K562 (cell line): ENCODE measurements around the gene CNDP2. TPM values are rescaled to one million over a fixed set of nuclear protein-coding genes. Genes with fewer than 3 reads are reported as not detected.

ENCODE experiments used
- ATAC-seq: fragments of 200-7000 bp; cut with Tn5 transposase; 3 replicates; pipeline ENCODE4 v1.9.1; 2020; ENCODE audit warnings: moderate library complexity
- BruUV-seq: library from RNA; stranded (reverse); fragments of 400-500 nt; replicated peaks from 2 replicates; lab custom pipeline; 2021; lab: Mats Ljungman, UMichigan
- CTCF ChIA-PET: fragments of 300-600 bp; formaldehyde crosslinking; extraction: SDS; loops from one replicate; lab custom pipeline; 2021; ENCODE audit warnings: low intra/inter-chr PET ratio; lab: Yijun Ruan, JAX
- POLR2A ChIA-PET: fragments of 300-600, 350-650 bp; sonication (Branson Sonifier 250); formaldehyde crosslinking; extraction: SDS; loops from one replicate; lab custom pipeline; 2021; ENCODE audit warnings: antibody characterized with exemption, inconsistent platforms; lab: Yijun Ruan, JAX
- DNase-seq, 4 experiments: peaks; one replicate each; pipeline versions ENCODE4 v3.0.0 to v3.0.0-alpha.2; 2011 to 2018; ENCODE audit warnings: low spot score in 3 of 4, mixed read lengths in 3 of 4; ENCODE audit errors: extremely low read depth in 1 of 4
- FAIRE-seq: peaks from 2 replicates; lab custom pipeline; 2011; peaks lifted over from hg19 to GRCh38; lab: Jason Lieb, UNC
- H2AFZ ChIP-seq: 2 replicates; pipeline ENCODE4 v1.6.0; 2011; ENCODE audit warnings: low read depth, low read length, control low read depth, inconsistent platforms
- H3K27ac ChIP-seq: fragments of 200-600 bp; 3 replicates; pipeline ENCODE4 v1.8.0; 2011; ENCODE audit warnings: low read depth, mild to moderate bottlenecking, control low read depth, inconsistent platforms, low read length, moderate library complexity, mixed read lengths; ENCODE audit errors: extremely low read depth
- H3K27me3 ChIP-seq, 2 experiments: fragments of 300-600 bp in 1 of 2; 2 replicates in 1 of 2; 3 replicates in 1 of 2; pipeline versions ENCODE4 v1.6.0 to v1.8.0; 2011; ENCODE audit warnings: inconsistent platforms in 2 of 2, low read length in 2 of 2, mild to moderate bottlenecking in 1 of 2, mixed read lengths in 1 of 2, moderate library complexity in 1 of 2; ENCODE audit not compliant: control insufficient read depth in 2 of 2, insufficient read depth in 2 of 2
- H3K36me3 ChIP-seq: fragments of 300-600 bp; 3 replicates; pipeline ENCODE4 v1.8.0; 2011; ENCODE audit warnings: mild to moderate bottlenecking, low read length, inconsistent platforms; ENCODE audit not compliant: control insufficient read depth, insufficient read depth
- H3K4me1 ChIP-seq, 2 experiments: fragments of 200-600 bp in 1 of 2; replicated peaks in 1 of 2; 2 replicates in 1 of 2; 3 replicates in 1 of 2; pipeline versions ENCODE4 v1.5.1 to v1.8.0; 2011; ENCODE audit warnings: inconsistent platforms in 2 of 2, low read length in 2 of 2, mild to moderate bottlenecking in 1 of 2, mixed read lengths in 1 of 2, moderate library complexity in 1 of 2; ENCODE audit not compliant: control insufficient read depth in 2 of 2, insufficient read depth in 2 of 2
- H3K4me2 ChIP-seq: 2 replicates; pipeline ENCODE4 v1.6.1; 2011; ENCODE audit warnings: low read length, control low read depth, inconsistent platforms, mixed read lengths; ENCODE audit not compliant: insufficient read depth
- H3K4me3 ChIP-seq: fragments of 200-600 bp; sonication (generic), shearing (Covaris generic); 2 replicates; pipeline ENCODE4 v1.5.1; 2016; ENCODE audit warnings: control low read depth, inconsistent platforms
- H3K79me2 ChIP-seq: fragments of 200-600 bp; 3 replicates; pipeline ENCODE4 v1.8.0; 2011; ENCODE audit warnings: low read length, inconsistent platforms; ENCODE audit not compliant: control insufficient read depth, insufficient read depth
- H3K9ac ChIP-seq, 2 experiments: 2 replicates each; pipeline versions ENCODE4 v1.6.0 to v1.6.1; 2011; ENCODE audit warnings: low read depth in 2 of 2, low read length in 2 of 2, control low read depth in 1 of 2, inconsistent platforms in 1 of 2, mild to moderate bottlenecking in 1 of 2, mixed read lengths in 1 of 2; ENCODE audit not compliant: insufficient read depth in 1 of 2
- H3K9me1 ChIP-seq: one replicate; pipeline ENCODE4 v1.6.0; 2011; ENCODE audit warnings: inconsistent platforms, mild to moderate bottlenecking, low read length, moderate library complexity; ENCODE audit not compliant: control insufficient read depth, insufficient read depth
- H3K9me3 ChIP-seq: replicated peaks from 2 replicates; pipeline ENCODE4 v1.5.1; 2011; ENCODE audit warnings: low read depth, low read length, inconsistent platforms; ENCODE audit not compliant: control insufficient read depth, insufficient read depth
- H4K20me1 ChIP-seq: replicated peaks from 2 replicates; pipeline ENCODE4 v1.6.1; 2011; ENCODE audit warnings: low read length, inconsistent platforms, mixed read lengths; ENCODE audit not compliant: control insufficient read depth, insufficient read depth
- HDAC3 ChIP-seq: fragments of 450-650 bp; IDR thresholded peaks from 2 replicates; pipeline ENCODE4 v1.6.1; 2018; ENCODE audit warnings: borderline replicate concordance, mild to moderate bottlenecking, moderate library complexity; ENCODE audit not compliant: partially characterized antibody
- HLTF ChIP-seq: fragments of 450-650 bp; IDR thresholded peaks from 2 replicates; pipeline ENCODE4 v1.6.1; 2016
- HMGN3 ChIP-seq: IDR thresholded peaks from 2 replicates; pipeline ENCODE4 v1.6.1; 2011; ENCODE audit warnings: borderline replicate concordance, low read depth, mild to moderate bottlenecking, mixed read lengths, low read length; ENCODE audit not compliant: insufficient read length; ENCODE audit errors: extremely low read depth
- MIER1 ChIP-seq: fragments of 450-650 bp; IDR thresholded peaks from 2 replicates; pipeline ENCODE4 v1.6.1; 2016; ENCODE audit warnings: antibody characterized with exemption, mild to moderate bottlenecking, low read depth
- OTX1 ChIP-seq: fragments of 450-650 bp; formaldehyde crosslinking; IDR thresholded peaks from 2 replicates; pipeline ENCODE4 v1.4.0; 2022; ENCODE audit warnings: mild to moderate bottlenecking
- PML ChIP-seq: IDR thresholded peaks from 2 replicates; pipeline ENCODE4 v1.6.1; 2012; ENCODE audit warnings: low read length, inconsistent platforms
- ZBED1 ChIP-seq: IDR thresholded peaks from 2 replicates; pipeline ENCODE4 v1.6.1; 2014
- ZNF253 ChIP-seq: fragments of 250-450 bp; sonication (Bioruptor Pico); conservative IDR thresholded peaks from 2 replicates; pipeline ENCODE4 v1.6.1; 2021; ENCODE audit warnings: mild to moderate bottlenecking
- ZNF778 ChIP-seq: fragments of 450-650 bp; formaldehyde crosslinking; IDR thresholded peaks from 2 replicates; pipeline ENCODE4 v1.4.0; 2020; ENCODE audit warnings: mild to moderate bottlenecking, moderate library complexity
- ZZZ3 ChIP-seq: fragments of 450-650 bp; IDR thresholded peaks from 2 replicates; pipeline ENCODE4 v1.6.1; 2016; ENCODE audit warnings: antibody characterized with exemption, mild to moderate bottlenecking, moderate library complexity
- WGBS: fragments of 100-300 bp; shearing (Covaris generic); methylation state at CpG from one replicate; pipeline ENCODE4 v1.1.6; 2016; ENCODE audit warnings: low coverage, mixed read lengths; ENCODE audit not compliant: insufficient coverage; ENCODE audit errors: missing lambda C conversion rate; 5-methylcytosine and 5-hydroxymethylcytosine counted together
- in situ Hi-C: fragments of 300-500 bp; cut with MboI; formaldehyde crosslinking; loops from 4 replicates; pipeline ENCODE4 v1.15.0; 2018; ENCODE audit warnings: inconsistent platforms, mixed read lengths
- intact Hi-C: fragments of 100-400 bp; cut with micrococcal nuclease; formaldehyde crosslinking; loops from 2 replicates; pipeline ENCODE4 v1.14.2; 2022
- polyA plus RNA-seq, 8 experiments: library from polyadenylated mRNA; depleted of rRNA in 4 of 8; stranded (reverse) in 5 of 8; unstranded in 3 of 8; fragments of >200 nt; fragmentation: Nextera tagmentation in 2 of 8; fragmentation: Illumina TruSeq in 1 of 8; extraction: Ambion mirVana in 2 of 8; extraction: Trizol in 1 of 8; gene quantifications; 2 replicates each; pipeline versions ENCODE4 v1.2.1 to v1.2.3, GENCODE V29; 2011 to 2014; ENCODE audit warnings: inconsistent platforms in 1 of 8, missing spikeins in 1 of 8
- total RNA-seq, 7 experiments: library from RNA; depleted of rRNA in 6 of 7; stranded (reverse); fragments of >200 nt in 6 of 7; fragmentation: Illumina TruSeq in 2 of 7; extraction: Trizol in 2 of 7; gene quantifications; 2 replicates each; pipeline versions ENCODE4 v1.2.1 to v1.2.3, GENCODE V29; 2011 to 2021; ENCODE audit warnings: low replicate concordance in 1 of 7
- TF ChIP-seq, protein P1 (sequence below): fragments of 250-450 bp; sonication (Bioruptor Pico); IDR thresholded peaks from 2 replicates; pipeline ENCODE4 v1.8.0; 2022; ENCODE audit warnings: moderate library complexity, mild to moderate bottlenecking, inconsistent platforms

Gene CNDP2
- total and polyA plus RNA-seq, 9 of the 15 experiments (the other 6 are each of a cell fraction or from before 2014, with no cell fraction given), result 34.1 to 128 (median 53.8) TPM

DNA sequence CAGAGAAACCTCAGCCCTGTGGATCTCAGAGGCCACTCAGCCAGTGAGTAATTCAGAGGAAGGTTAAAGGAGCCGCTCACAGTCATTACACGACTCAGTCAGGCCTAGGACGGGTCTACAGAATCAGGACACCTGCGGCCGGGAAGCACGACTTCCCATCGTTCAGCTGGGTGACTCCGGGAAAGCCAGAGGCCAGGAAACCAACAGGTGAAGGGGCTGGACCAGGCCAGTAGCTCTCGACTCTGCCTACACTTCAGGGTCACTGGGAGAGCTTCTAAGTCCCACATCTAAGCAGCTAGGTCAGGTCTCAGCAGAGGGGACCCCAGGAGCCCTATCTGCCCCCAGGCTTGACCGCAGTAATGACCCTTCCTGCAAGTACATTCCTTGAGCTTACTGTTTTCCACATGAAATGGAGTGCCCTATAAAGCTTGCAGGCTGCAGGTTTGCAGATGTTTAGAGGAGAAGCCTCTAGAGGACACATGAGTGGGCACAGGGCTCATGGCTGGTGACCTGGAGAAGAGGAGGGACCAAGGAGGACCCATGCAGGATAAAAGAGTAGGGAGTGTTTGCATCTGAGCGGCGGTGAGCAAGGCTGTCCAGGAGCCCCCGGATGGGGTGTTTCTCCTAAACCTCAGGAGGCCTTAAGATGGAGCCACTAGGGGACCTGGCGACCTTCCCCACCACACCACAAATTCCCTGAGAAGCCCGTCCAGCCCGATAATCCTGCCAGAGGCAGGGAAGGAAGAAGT, 48.6 kb upstream of the CNDP2 start:
- POLR2A ChIA-PET, result interaction anchor here (0.6 to 1.0 kb wide), 3 partner anchors 8 to 943 kb away, joined by 3 read pairs; no protein-coding TSS in a partner anchor
- BruUV-seq, result no TSS peak
- no peaks in the 10 kb centered on the region for H3K9me1 ChIP-seq
- FAIRE-seq (no peak), ATAC-seq (no peak), DNase-seq (no peak)
- H3K9ac ChIP-seq, result no peak overlapping the region
- in situ Hi-C loops, result no loop called here
- no peak for TF ChIP-seq HLTF
- no peak for TF ChIP-seq HDAC3
- no peak for TF ChIP-seq MIER1
- TF ChIP-seq, protein P1, sequence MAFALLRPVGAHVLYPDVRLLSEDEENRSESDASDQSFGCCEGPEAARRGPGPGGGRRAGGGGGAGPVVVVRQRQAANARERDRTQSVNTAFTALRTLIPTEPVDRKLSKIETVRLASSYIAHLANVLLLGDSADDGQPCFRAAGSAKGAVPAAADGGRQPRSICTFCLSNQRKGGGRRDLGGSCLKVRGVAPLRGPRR (CRISPR knock-in tag), result no peak
- TF ChIP-seq ZBED1, result no peak
- no peak for TF ChIP-seq ZZZ3
- no peak for TF ChIP-seq PML
- TF ChIP-seq ZNF253 (CRISPR knock-in tag), result no peak
- no peak for TF ChIP-seq ZNF778 (CRISPR knock-in tag)
- no peak for TF ChIP-seq HMGN3
- no peak for TF ChIP-seq OTX1 (CRISPR knock-in tag)
- H3K4me2 ChIP-seq, result no peak overlapping the region
- 2% methylated on average over 13 of the region's 16 CpGs for WGBS
- no peaks in the 10 kb centered on the region for H3K36me3 ChIP-seq
- CTCF ChIA-PET, result no interaction called here
- intact Hi-C loops, result no loop called here
- H3K4me3 ChIP-seq, result no peak overlapping the region
- no peaks in the 10 kb centered on the region for H3K9me3 ChIP-seq
- no peak overlapping the region for H3K27ac ChIP-seq
- H3K79me2 ChIP-seq, result no peaks in the 10 kb centered on the region
- peaks cover 42 to 83% of the 10 kb centered on the region in 2 experiments for H3K27me3 ChIP-seq
- no peaks in the 10 kb centered on the region; the same call in 1 of the 2 replicates for H4K20me1 ChIP-seq
- peaks cover 0 to 8% of the 10 kb centered on the region in 2 experiments; a peak in 1 of 5 replicates for H3K4me1 ChIP-seq
- no peak overlapping the region for H2AFZ ChIP-seq
